ENCODE measurements around the gene CNPY2.

The CNPY2 gene

GRCh38 chr12:56261503-56262232 is 54.1 kb downstream of the CNPY2 start:
- DNase-seq (ENCODE audit: low read depth) = peak; percentile 93
- TF ChIP-seq, protein P1, sequence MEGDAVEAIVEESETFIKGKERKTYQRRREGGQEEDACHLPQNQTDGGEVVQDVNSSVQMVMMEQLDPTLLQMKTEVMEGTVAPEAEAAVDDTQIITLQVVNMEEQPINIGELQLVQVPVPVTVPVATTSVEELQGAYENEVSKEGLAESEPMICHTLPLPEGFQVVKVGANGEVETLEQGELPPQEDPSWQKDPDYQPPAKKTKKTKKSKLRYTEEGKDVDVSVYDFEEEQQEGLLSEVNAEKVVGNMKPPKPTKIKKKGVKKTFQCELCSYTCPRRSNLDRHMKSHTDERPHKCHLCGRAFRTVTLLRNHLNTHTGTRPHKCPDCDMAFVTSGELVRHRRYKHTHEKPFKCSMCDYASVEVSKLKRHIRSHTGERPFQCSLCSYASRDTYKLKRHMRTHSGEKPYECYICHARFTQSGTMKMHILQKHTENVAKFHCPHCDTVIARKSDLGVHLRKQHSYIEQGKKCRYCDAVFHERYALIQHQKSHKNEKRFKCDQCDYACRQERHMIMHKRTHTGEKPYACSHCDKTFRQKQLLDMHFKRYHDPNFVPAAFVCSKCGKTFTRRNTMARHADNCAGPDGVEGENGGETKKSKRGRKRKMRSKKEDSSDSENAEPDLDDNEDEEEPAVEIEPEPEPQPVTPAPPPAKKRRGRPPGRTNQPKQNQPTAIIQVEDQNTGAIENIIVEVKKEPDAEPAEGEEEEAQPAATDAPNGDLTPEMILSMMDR (conservative IDR thresholded peaks at IDR 0.05; ENCODE audit: low read length) = no peak
- no peak overlapping the region for H3K4me3 ChIP-seq (ENCODE audit: low read length)

DNA sequence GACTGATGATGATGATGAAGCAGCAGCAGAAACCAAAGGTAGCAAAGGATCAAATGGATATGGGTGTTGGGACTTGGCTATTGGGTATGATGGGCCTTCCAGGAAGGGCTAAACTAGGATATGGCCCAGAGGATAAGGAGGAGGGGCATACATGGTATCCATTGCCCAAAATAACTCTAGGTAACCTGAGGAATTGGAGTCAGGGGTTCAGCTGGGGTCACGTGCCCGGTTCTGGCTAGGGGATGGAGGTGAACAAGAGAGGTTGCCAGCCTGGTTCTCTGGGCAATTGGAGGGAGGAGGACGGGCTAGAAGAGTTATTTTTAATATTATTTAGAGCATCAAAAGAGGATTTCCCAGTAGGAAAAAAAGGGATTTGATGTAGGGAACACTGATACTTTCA is 54.9 kb downstream of the CNPY2 start:
- TF ChIP-seq, protein P1 (conservative IDR thresholded peaks at IDR 0.05; ENCODE audit: low read length) = no peak
- DNase-seq (ENCODE audit: low read depth) = no peak
- no peak overlapping the region for H3K4me3 ChIP-seq (ENCODE audit: low read length)

DNA sequence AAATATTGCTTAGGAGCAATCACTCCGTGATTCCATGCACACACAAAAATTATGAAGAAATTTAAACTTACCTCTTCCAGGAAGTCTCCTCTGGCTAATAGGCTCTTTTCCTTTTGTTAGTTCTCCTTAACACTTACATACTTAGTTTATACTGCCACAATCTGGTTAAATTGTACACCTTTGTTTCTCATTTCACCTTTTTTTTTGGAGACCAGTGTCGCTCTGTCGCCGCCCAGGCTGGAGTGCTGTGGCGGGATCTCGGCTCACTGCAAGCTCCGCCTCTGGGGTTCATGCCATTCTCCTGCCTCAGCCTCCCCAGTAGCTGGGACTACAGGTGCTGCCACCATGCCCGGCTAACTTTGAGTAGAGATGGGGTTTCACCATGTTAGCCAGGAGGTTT is 55.4 kb downstream of the CNPY2 start:
- TF ChIP-seq, protein P1 (conservative IDR thresholded peaks at IDR 0.05; ENCODE audit: low read length) = no peak
- no peak overlapping the region for H3K4me3 ChIP-seq (ENCODE audit: low read length)
- DNase-seq (ENCODE audit: low read depth) = no peak
